Fibroblast of the aortic adventitia (primary cell): ENCODE measurements around the gene BCAS1. TPM values are rescaled to one million over a fixed set of nuclear protein-coding genes. Genes with fewer than 3 reads are reported as not detected.

Source experiments
- DNase-seq: peaks from one replicate; pipeline ENCODE4 v3.0.0-alpha.2; 2010; ENCODE audit warnings: low read depth
- H3K4me3 ChIP-seq: 2 replicates; pipeline ENCODE4 v1.5.1; 2011; ENCODE audit warnings: low read depth, mild to moderate bottlenecking, control low read depth, low read length, moderate library complexity
- total RNA-seq: library from RNA; depleted of rRNA; stranded (reverse); fragments of >200 nt; gene quantifications from 2 replicates; pipeline ENCODE4 v1.2.3, GENCODE V29; 2012; ENCODE audit warnings: low replicate concordance
- TF ChIP-seq, protein P1 (sequence below): IDR thresholded peaks from 2 replicates; pipeline ENCODE4 v1.5.1; 2011; ENCODE audit warnings: mild to moderate bottlenecking, low read length, control low read depth, inconsistent platforms; ENCODE audit not compliant: insufficient read depth

BCAS1 gene
- total RNA-seq, 1 donor = 0.09 TPM

- DNase-seq = no peak
- no peak overlapping the region for H3K4me3 ChIP-seq
- TF ChIP-seq, protein P1, sequence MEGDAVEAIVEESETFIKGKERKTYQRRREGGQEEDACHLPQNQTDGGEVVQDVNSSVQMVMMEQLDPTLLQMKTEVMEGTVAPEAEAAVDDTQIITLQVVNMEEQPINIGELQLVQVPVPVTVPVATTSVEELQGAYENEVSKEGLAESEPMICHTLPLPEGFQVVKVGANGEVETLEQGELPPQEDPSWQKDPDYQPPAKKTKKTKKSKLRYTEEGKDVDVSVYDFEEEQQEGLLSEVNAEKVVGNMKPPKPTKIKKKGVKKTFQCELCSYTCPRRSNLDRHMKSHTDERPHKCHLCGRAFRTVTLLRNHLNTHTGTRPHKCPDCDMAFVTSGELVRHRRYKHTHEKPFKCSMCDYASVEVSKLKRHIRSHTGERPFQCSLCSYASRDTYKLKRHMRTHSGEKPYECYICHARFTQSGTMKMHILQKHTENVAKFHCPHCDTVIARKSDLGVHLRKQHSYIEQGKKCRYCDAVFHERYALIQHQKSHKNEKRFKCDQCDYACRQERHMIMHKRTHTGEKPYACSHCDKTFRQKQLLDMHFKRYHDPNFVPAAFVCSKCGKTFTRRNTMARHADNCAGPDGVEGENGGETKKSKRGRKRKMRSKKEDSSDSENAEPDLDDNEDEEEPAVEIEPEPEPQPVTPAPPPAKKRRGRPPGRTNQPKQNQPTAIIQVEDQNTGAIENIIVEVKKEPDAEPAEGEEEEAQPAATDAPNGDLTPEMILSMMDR = no peak
Observed at GRCh38 chr20:54084193-54084592, 13.8 kb upstream of the BCAS1 start.

- no peak overlapping the region for H3K4me3 ChIP-seq
- TF ChIP-seq, protein P1 = no peak
- no peak for DNase-seq
Observed at GRCh38 chr20:54083459-54083858, 13.1 kb upstream of the BCAS1 start.

DNA sequence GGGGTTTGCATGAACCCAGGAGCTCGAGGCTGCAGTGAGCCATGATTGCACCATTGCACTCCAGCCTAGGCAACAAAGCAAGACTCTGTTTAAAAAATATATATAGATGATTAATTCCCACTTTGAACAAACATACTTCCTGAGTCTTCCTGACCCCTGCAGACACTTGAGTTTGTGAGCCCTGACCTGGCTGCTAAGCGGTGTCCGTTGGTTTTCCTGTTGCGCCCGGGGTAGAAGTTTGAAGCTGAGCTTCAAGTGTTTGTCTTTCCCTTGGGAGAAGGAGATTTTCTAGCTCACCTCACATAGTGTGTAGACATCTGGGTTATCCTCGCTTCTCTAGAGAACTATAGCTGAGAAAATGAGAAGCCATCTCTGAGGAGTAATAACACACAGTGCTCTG, 11.7 kb upstream of the BCAS1 start:
- TF ChIP-seq, protein P1 = no peak
- no peak for DNase-seq
- H3K4me3 ChIP-seq = no peak overlapping the region

DNA sequence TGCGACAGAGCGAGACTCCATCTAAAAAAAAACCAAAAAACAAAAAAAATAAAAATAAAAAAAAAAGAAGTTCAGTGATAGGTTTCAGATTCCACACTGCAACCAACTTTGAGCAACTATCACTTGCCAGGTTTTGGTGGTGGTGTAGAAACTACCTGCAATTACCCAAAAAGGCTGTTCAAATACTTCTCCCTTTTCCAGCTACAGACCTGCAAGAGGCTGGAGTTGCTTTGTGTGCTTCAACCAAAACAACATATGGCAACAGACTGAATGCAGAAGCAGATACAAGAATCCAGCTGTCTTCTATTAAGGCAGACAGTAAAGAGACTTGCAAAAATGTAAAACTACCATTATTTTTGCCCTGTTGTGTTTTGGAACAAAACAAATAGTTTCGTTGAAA, 9.3 kb upstream of the BCAS1 start:
- DNase-seq = no peak
- no peak overlapping the region for H3K4me3 ChIP-seq
- TF ChIP-seq, protein P1 = no peak

- H3K4me3 ChIP-seq = no peak overlapping the region
- DNase-seq = no peak
- TF ChIP-seq, protein P1 = no peak
Observed at GRCh38 chr20:54078296-54078984, 8.0 kb upstream of the BCAS1 start.

DNA sequence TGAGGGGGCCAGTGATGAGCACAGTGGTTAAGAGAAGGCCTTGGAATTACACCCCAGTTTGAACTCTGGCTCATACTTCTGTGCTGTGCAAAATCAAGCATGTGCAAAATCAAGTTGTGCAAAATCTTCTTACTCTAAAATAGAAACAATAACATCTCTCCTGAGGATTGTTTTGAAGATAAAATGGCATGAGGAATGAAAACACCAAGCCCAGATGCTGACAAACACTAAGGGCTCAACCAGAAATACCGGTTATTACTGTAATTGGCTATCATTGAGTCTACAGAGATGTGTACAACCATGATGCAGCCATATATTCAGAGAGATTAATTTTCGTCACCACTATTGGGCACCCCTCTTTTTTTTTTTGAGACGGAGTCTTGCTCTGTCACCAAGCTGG, 5.9 kb upstream of the BCAS1 start:
- TF ChIP-seq, protein P1 = no peak
- DNase-seq = no peak
- H3K4me3 ChIP-seq = no peak overlapping the region

- TF ChIP-seq, protein P1 = no peak
- no peak for DNase-seq
- H3K4me3 ChIP-seq = no peak overlapping the region
Observed at GRCh38 chr20:54075322-54075721, 4.9 kb upstream of the BCAS1 start.
